GM11168 (cell line): Measurements from ENCODE around the gene RCAN2.
"Not testable (repeated sequence)": the region's sequence is repeated elsewhere in the genome, so short reads cannot be mapped to it uniquely, and the experiment has no call there.

Source experiments
- in situ Hi-C: fragments of 300-500 bp; cut with MboI; formaldehyde crosslinking; loops from one replicate; pipeline ENCODE4 v1.12.0; 2022; ENCODE audit warnings: low sequenced_read_pairs; ENCODE audit not compliant: unreplicated experiment

The RCAN2 gene

GRCh38 chr6:46393940-46394337, 97.3 kb downstream of the RCAN2 start:
- in situ Hi-C loops = loop anchor here (10.0 kb wide), 1 partner anchor 149 kb away; no protein-coding TSS in a partner anchor

DNA sequence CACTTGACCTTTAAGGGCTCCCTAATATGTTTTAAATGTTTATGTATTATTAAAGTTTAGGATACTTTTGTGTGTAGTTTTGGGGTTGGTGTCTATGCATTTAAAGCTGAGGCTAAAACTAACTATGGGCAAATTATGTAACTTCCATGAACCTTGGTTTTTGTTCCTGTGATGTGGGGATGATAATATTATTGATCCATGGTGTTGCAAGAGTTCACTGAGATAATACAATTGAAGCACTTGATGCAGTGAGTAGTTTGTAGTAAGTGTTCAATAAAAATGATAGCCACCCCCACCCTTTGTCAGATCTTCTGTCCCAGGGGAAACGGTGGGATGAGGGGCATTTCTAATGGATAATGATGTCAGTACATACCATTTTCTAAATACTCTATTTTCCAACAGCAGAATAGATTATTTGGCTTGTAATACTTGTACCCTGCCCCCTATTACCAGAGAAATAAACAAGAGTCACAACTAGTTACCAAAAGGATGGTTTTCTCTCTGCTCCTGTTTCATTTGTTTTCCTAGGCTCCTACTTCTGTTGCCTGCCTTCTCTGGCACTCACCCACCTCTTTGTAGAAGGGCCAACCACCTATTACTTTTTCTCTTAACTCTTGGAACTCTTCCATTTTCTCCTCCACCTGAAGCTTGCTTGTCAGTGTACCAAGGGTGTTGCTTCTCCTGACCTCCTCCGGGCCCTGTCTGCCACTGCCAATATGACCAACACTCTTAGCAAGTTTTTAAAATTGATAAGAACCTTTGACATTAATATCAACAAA, 97.9 kb downstream of the RCAN2 start:
- in situ Hi-C loops = loop anchor here (10.0 kb wide), 1 partner anchor 149 kb away; no protein-coding TSS in a partner anchor

- in situ Hi-C loops = loop anchor here (10.0 kb wide), 1 partner anchor 147 kb away; no protein-coding TSS in a partner anchor
Observed at GRCh38 chr6:46392294-46392693, 99.0 kb downstream of the RCAN2 start.

- in situ Hi-C loops = loop anchor here (10.0 kb wide), 1 partner anchor 146 kb away; no protein-coding TSS in a partner anchor
Observed at GRCh38 chr6:46390153-46390876, 100.9 kb downstream of the RCAN2 start.

- in situ Hi-C loops = not testable (repeated sequence)
Observed at GRCh38 chr6:46387728-46388127, 103.5 kb downstream of the RCAN2 start.

GRCh38 chr6:46381579-46381978, 109.7 kb downstream of the RCAN2 start:
- in situ Hi-C loops = no loop called here

- in situ Hi-C loops = no loop called here
Observed at GRCh38 chr6:46381057-46381456, 110.2 kb downstream of the RCAN2 start.

GRCh38 chr6:46380152-46380807, 111.0 kb downstream of the RCAN2 start:
- in situ Hi-C loops = no loop called here

- in situ Hi-C loops = no loop called here
Observed at GRCh38 chr6:46378882-46379416, 112.3 kb downstream of the RCAN2 start.

DNA sequence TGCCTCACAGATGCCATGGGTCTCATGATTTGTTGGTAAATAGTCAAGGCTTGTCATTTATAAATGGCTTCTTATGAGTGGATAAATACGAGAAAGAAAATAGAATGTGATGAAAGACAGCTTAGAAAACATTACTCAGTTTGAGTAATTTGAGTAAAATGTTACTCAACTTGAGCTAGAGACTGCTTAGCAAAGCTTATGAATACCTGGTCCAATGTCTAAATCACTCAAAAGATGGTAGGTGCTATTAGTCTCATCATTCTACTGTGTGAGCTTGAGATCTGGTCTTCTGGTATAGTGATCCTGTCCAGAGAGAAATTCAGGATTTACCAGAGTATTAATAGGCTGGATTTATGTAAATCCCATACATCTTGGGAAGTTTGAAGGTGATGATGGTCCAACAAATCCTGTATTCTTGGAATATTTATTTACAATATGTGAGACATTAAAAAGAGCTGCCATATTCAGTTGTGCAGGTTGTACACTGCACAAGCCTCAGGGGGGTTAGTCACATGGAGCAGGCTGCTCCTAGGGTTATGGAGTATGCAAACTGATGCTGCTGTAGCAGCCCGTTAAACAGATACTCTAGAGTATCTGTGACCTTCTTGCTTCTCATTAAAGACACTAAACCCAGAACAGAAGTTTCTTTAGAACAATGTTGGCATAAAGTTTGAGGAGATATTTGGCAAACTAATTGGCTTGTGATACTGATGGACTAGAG, 112.9 kb downstream of the RCAN2 start:
- in situ Hi-C loops = no loop called here

GRCh38 chr6:46377209-46377608, 114.0 kb downstream of the RCAN2 start:
- in situ Hi-C loops = no loop called here

GRCh38 chr6:46376562-46377061, 114.6 kb downstream of the RCAN2 start:
- in situ Hi-C loops = no loop called here

- in situ Hi-C loops = no loop called here
Observed at GRCh38 chr6:46370622-46371021, 120.6 kb downstream of the RCAN2 start.

GRCh38 chr6:46368169-46368536, 123.1 kb downstream of the RCAN2 start:
- in situ Hi-C loops = no loop called here

- in situ Hi-C loops = no loop called here
Observed at GRCh38 chr6:46367354-46368168, 123.7 kb downstream of the RCAN2 start.

GRCh38 chr6:46366190-46366900, 124.9 kb downstream of the RCAN2 start:
- in situ Hi-C loops = no loop called here

DNA sequence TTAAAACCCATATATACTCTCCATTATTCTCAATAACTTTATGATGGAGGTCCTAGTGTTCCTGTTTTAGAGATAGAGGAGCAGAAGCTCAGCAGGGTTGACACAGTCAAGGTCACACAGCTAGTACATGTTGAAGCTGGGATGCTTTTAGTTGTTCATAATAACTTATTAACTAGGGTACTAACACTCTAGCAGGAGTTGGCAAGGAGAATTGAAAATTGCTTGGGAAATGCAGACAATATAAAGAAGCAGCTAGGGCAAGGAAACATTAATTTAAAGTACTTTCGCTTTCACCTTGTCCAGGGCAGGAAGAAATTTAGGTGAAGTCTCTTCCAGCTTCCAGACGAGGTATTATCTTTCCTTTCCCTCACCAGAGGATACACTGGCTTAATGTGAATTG, 133.7 kb downstream of the RCAN2 start:
- in situ Hi-C loops = no loop called here

DNA sequence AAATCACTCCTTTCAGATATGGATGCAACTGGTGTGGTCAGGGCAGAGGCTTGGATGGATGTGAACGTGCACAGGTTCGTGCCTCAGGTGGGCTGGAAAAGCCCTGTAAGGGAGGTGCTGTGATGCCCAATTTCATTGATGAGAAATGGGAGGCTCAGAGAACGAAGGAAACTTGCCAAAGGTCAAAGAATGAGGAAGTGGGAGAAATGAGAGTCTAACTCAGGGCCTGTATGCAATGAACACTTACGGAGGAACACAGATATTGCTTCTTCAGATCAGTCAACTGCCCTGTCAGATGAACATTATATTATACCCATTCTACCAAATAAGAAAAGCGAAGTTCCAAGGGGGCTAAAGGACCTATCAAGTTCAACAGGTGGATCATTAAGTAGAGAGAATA, 134.7 kb downstream of the RCAN2 start:
- in situ Hi-C loops = no loop called here
